Thymus (tissue), 11 donors: ENCODE results near the gene SYK. TPM values are rescaled to one million over a fixed set of nuclear protein-coding genes. Genes with fewer than 3 reads are reported as not detected.

Experiments
- DNase-seq, 9 donors: peaks; one replicate each; pipeline ENCODE4 v3.0.0-alpha.2; 2013; ENCODE audit warnings: low spot score in 9 of 9, low read depth in 6 of 9, missing footprints in 1 of 9
- H3K27ac ChIP-seq, 2 donors: one replicate each; pipeline ENCODE4 v1.5.1; 2013; ENCODE audit warnings: control low read depth in 1 of 2, low read depth in 1 of 2, low read length in 1 of 2, mild to moderate bottlenecking in 1 of 2, moderate library complexity in 1 of 2
- H3K27me3 ChIP-seq, 2 donors: one replicate each; pipeline ENCODE4 v1.5.1; 2013; ENCODE audit warnings: low read length in 1 of 2; ENCODE audit not compliant: control insufficient read depth in 2 of 2, insufficient read depth in 1 of 2
- H3K36me3 ChIP-seq, 2 donors: one replicate each; pipeline ENCODE4 v1.5.1; 2013; ENCODE audit warnings: low read length in 1 of 2, mild to moderate bottlenecking in 1 of 2, moderate library complexity in 1 of 2; ENCODE audit not compliant: control insufficient read depth in 2 of 2, insufficient read depth in 2 of 2
- H3K4me1 ChIP-seq, 2 donors: one replicate each; pipeline ENCODE4 v1.5.1; 2013; ENCODE audit warnings: low read length in 2 of 2; ENCODE audit not compliant: control insufficient read depth in 2 of 2, insufficient read depth in 2 of 2
- H3K4me3 ChIP-seq, 2 donors: one replicate each; pipeline ENCODE4 v1.5.1; 2013; ENCODE audit warnings: low read length in 2 of 2, control low read depth in 1 of 2, mild to moderate bottlenecking in 1 of 2
- H3K9me3 ChIP-seq, 2 donors: one replicate each; pipeline ENCODE4 v1.5.1; 2013; ENCODE audit warnings: low read length in 1 of 2, mild to moderate bottlenecking in 1 of 2; ENCODE audit not compliant: control insufficient read depth in 2 of 2, insufficient read depth in 1 of 2
- WGBS: extraction: QIAGEN DNeasy Blood & Tissue Kit; methylation state at CpG from one replicate; pipeline ENCODE4 v1.1.7; 2013; 5-methylcytosine and 5-hydroxymethylcytosine counted together
- polyA plus RNA-seq: library from polyadenylated mRNA; stranded (reverse); fragments of 200-250 nt; gene quantifications from one replicate; pipeline ENCODE4 v1.2.3, GENCODE V29; 2013
- total RNA-seq: library from RNA; stranded (reverse); fragments of 120-200 nt; gene quantifications from one replicate; pipeline ENCODE4 v1.2.4, GENCODE V29; 2013
- donor health status: healthy.

Gene SYK
- total and polyA plus RNA-seq, 2 donors, result 22.2 to 55.9 TPM

DNA sequence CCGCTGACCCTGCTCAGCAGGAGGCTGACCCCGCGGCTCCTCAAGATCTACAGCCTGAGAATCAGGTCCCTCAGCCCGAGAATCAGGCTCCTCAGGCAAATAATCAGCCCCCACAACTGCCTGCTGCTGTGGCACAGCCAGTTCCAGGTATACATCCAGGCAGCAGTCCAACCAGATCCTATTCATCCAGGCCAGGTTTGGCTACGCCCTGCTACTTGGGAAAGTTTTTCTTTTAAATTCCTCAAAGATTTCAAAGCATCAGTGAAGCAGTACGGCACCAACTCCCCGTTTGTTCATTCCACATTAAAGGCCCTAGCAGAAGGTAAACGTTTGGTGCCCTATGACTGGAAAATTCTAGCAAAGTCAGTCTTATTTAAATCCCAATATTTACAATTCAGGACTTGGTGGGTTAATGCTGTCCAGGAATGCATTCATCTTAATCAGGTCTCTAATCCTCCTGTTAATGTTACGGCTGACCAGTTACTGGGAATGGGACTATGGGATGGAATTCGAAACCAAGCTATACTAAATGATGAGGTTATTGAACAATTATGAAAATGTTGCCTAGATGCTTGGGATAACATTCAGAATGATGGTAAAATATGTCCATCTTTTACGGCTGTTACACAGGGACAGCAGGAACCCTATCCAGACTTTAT is 102.3 kb downstream of the SYK start:
- H3K27ac ChIP-seq, result peak overlapping the region in 1 of 2 donors; percentile 9
- WGBS, result 90% methylated on average over 11 of the region's 11 CpGs

DNA sequence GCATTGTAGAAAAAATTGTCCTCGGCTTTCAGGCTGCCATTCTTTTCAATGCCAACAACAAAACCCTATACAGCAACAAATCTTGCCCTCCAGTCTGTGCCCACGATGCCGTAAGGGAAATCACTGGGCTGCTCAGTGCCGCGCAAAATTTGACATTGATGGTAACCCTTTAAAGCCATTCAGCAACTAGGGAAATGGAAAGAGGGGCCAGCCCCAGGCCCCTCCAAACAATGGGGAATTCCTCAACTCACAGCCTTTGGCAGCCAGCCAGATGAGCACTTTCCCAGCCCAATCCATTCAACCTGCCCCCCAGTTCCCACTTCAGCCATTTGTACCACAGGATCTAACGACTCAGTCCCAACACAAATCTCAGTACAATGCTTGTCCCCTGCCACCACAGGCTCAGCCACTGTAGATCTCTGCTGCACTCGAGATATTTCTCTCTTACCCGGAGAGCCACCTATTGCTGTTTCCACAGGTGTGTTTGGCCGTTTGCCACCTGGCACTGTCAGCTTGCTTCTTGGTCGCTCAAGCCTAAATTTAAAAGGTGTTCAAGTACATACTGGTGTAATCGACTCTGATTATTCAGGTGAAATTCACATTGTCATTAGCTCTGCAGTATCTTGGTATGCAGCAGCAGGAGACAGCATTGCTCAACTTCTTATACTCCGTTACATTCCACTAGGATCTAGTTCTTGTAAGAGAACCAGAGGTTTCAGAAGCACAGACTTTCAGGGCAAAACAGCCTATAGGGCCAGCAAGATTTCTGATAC is 103.3 kb downstream of the SYK start:
- H3K9me3 ChIP-seq, result no peaks in the 10 kb centered on the region
- no peaks in the 10 kb centered on the region for H3K27me3 ChIP-seq
- peaks cover 0 to 3% of the 10 kb centered on the region in 2 donors for H3K4me1 ChIP-seq
- peak in 1 of 9 donors; percentile 24 for DNase-seq
- peaks cover 0 to 7% of the 10 kb centered on the region in 2 donors for H3K36me3 ChIP-seq
- 92% methylated on average over 12 of the region's 12 CpGs for WGBS
- no peak overlapping the region for H3K4me3 ChIP-seq
- H3K27ac ChIP-seq, result peak overlapping the region in 1 of 2 donors; percentile 36

More for the DNA sequence above, 102.3 kb downstream of the SYK start:
- Histone ChIP-seq H3K4me1 (peaks cover 0 to 3% of the 10 kb centered on the region in 2 donors), H3K36me3 (peaks cover 6 to 16% of the 10 kb centered on the region in 2 donors), H3K9me3 (no peaks in the 10 kb centered on the region), H3K27me3 (no peaks in the 10 kb centered on the region), H3K4me3 (no peak overlapping the region)
- no peak for DNase-seq

GRCh38 chr9:90905822-90906221 is 104.2 kb downstream of the SYK start:
- Histone ChIP-seq H3K36me3 (peaks cover 0 to 7% of the 10 kb centered on the region in 2 donors), H3K27ac (no peak overlapping the region), H3K4me1 (peaks cover 0 to 3% of the 10 kb centered on the region in 2 donors), H3K27me3 (no peaks in the 10 kb centered on the region), H3K9me3 (no peaks in the 10 kb centered on the region), H3K4me3 (no peak overlapping the region)
- 97% methylated on average over 3 of the region's 3 CpGs for WGBS
- DNase-seq, result no peak

DNA sequence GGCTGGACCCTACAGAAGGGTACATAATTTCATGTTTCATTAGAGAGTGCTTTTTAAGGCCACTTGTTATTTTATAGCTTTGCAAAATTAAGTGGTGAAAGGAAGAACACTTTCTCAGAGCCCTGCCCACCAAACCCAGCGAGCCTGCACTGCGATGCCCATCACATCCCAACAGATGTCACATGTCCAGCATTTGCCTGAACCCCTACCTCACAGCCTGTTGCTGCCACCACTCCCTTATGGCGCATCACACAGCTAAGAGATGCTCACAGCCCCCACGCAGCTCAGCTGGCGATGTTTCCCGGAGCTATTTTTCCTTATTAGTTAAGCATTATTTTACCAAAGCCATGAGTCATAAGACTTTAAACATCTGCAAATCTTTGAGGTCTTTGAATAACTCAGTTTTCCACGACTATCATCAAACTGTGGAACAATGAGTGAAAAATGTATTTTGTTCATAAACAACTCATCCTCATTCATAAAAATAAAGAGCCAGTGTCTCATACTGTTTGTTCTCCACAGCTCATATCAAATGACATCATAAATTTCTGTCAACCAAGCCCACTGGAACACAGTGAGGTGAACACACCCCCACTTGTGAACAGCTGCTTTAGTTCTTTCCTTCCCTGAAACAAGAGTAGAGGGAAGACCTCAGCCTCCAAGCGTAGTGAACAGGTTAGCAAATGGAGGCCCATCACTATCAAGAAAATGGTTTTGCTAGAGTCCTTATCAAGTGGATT is 104.9 kb downstream of the SYK start:
- DNase-seq, result no peak
- Histone ChIP-seq H3K27me3 (no peaks in the 10 kb centered on the region), H3K9me3 (no peaks in the 10 kb centered on the region), H3K36me3 (peaks cover 0 to 7% of the 10 kb centered on the region in 2 donors), H3K27ac (no peak overlapping the region), H3K4me1 (peaks cover 0 to 3% of the 10 kb centered on the region in 2 donors), H3K4me3 (no peak overlapping the region)
- WGBS, result 82% methylated on average over 8 of the region's 8 CpGs

GRCh38 chr9:90907056-90907445 is 105.4 kb downstream of the SYK start:
- Histone ChIP-seq H3K9me3 (no peaks in the 10 kb centered on the region), H3K4me3 (no peak overlapping the region), H3K36me3 (peaks cover 0 to 4% of the 10 kb centered on the region in 2 donors), H3K27ac (no peak overlapping the region), H3K4me1 (peaks cover 0 to 3% of the 10 kb centered on the region in 2 donors), H3K27me3 (no peaks in the 10 kb centered on the region)
- WGBS, result 93% methylated on average over 10 of the region's 10 CpGs
- DNase-seq, result no peak

GRCh38 chr9:90907790-90908189 is 106.2 kb downstream of the SYK start:
- H3K27ac ChIP-seq, result no peak overlapping the region
- WGBS, result 97% methylated on average over 4 of the region's 4 CpGs
- H3K4me1 ChIP-seq, result peaks cover 0 to 3% of the 10 kb centered on the region in 2 donors
- H3K27me3 ChIP-seq, result no peaks in the 10 kb centered on the region
- no peaks in the 10 kb centered on the region for H3K36me3 ChIP-seq
- DNase-seq, result no peak
- H3K9me3 ChIP-seq, result no peaks in the 10 kb centered on the region
- H3K4me3 ChIP-seq, result no peak overlapping the region

GRCh38 chr9:90909225-90909624 is 107.6 kb downstream of the SYK start:
- Histone ChIP-seq H3K27ac (no peak overlapping the region), H3K9me3 (no peaks in the 10 kb centered on the region), H3K27me3 (no peaks in the 10 kb centered on the region), H3K4me1 (peaks cover 0 to 3% of the 10 kb centered on the region in 2 donors), H3K4me3 (no peak overlapping the region), H3K36me3 (no peaks in the 10 kb centered on the region)
- DNase-seq, result no peak
- 97% methylated on average over 4 of the region's 4 CpGs for WGBS

DNA sequence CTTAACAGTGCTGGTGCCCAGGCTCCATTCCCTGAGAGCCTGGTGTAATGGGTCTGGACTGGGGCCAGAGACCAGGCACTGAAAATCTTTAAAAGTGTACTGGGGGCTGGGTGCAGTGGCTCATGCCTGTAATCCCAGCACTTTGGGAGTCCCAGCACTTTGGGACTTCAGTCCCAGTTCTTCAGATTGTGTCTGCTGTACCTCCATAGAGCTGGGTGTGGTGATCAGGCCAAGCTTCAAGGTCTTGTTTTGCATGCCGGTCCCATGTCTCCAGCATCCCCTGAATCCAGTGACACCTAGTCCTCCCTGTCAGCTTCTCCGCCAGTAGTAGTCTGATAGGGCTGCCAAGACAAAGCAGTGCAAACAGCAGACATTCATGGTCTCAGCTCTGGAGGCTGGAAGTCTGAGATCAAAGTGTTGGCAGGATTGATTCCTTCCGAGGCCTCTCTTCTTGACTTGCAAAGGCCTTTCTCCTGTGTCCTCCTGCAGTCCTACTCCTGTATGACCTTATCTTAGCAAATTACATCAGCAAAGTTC is 108.2 kb downstream of the SYK start:
- Histone ChIP-seq H3K27ac (no peak overlapping the region), H3K27me3 (no peaks in the 10 kb centered on the region), H3K4me1 (peaks cover 0 to 3% of the 10 kb centered on the region in 2 donors), H3K4me3 (no peak overlapping the region), H3K36me3 (no peaks in the 10 kb centered on the region), H3K9me3 (no peaks in the 10 kb centered on the region)
- no peak for DNase-seq
- WGBS, result 99% methylated on average over 3 of the region's 3 CpGs
